Kidney glomerular epithelial cell (primary cell): ENCODE measurements around the gene NPM3.

Experiments
- DNase-seq: peaks from one replicate; lab custom pipeline; 2025; lab: John Stamatoyannopoulos, UW

The NPM3 gene, protein sequence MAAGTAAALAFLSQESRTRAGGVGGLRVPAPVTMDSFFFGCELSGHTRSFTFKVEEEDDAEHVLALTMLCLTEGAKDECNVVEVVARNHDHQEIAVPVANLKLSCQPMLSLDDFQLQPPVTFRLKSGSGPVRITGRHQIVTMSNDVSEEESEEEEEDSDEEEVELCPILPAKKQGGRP

GRCh38 chr10:101782811-101783735 is at the start of gene NPM3:
NPM3 (minus strand) TSS chr10:101783446; CDS start chr10:101783390, 56 bp downstream.
- peak; percentile 76 for DNase-seq

DNA sequence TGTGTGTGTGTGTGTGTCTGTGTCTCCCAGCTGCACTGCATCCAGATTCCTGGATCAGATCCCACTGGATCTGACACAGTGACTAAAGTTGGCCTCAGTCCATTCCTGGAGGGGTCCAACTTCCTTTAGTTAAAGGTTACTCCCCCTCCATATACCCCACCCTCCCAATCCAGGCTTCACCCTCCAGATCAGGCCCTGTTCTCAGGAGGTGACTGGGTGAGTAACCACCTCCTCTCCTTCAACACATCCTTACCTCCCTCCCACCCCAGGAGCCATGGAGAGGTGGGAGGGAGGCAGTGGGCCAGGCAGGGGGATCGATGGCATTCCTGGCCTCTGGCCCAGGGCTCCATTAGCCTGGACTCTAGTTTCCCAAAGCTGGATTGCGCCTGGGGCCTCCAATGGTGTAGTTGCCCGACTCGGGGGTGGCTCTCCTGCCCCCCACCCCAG is 49.1 kb upstream of the NPM3 start:
- DNase-seq, result no peak

DNA sequence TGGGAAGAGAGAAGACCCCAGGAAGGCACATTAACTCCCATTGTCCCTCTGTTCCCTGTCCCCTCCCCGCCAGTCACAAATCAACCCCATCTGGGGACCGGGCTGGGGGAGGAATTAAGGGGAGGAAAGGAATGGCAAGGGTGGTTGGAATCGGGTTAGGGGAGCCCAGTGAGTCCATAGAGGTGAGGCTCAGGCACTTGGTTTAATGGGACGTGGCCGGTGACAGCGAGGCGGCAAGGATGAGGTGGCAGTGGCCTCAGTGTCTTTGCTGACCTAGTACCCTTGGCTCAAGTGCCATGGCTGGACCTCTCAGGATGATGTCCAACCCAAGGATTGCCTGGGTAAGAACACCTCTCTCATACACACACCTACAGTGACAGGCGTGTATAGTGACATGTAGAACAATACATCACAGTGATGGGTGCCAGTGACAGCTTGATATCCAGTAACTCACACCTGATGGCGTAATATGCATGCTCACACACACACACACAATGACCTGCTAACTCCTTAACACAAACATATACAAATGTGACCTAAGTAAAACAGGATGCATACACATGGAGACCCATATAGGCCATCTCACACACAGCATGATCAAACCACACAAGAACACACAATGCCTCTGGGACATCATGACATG is 48.0 kb upstream of the NPM3 start:
- DNase-seq, result no peak

- peak; percentile 80 for DNase-seq
Measured at GRCh38 chr10:101830322-101831168, 47.3 kb upstream of the NPM3 start.

- no peak for DNase-seq
Measured at GRCh38 chr10:101829561-101830315, 46.5 kb upstream of the NPM3 start.

- no peak for DNase-seq
Measured at GRCh38 chr10:101828766-101829551, 45.7 kb upstream of the NPM3 start.

- no peak for DNase-seq
Measured at GRCh38 chr10:101827919-101828600, 44.8 kb upstream of the NPM3 start.

GRCh38 chr10:101826852-101827434 is 43.7 kb upstream of the NPM3 start:
- no peak for DNase-seq

DNA sequence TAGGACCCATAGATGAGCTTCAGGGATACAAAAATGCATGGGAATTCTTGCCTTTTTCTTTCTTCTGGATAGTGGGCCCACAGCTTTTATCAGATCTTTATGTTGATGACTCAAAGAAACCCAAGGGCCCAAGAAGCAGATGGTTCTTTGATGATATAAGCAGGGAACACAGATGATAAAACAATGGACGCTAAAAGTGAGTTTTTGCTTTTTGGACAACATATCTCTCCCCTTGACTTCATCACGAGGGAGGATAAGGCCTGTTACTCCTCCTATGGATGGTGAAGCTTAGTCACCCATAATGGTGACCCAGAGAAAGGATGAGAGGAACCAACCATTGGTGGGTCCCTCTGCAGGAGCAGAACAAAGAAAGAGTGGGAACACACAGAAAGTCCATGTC is 41.5 kb upstream of the NPM3 start:
- DNase-seq, result no peak

DNA sequence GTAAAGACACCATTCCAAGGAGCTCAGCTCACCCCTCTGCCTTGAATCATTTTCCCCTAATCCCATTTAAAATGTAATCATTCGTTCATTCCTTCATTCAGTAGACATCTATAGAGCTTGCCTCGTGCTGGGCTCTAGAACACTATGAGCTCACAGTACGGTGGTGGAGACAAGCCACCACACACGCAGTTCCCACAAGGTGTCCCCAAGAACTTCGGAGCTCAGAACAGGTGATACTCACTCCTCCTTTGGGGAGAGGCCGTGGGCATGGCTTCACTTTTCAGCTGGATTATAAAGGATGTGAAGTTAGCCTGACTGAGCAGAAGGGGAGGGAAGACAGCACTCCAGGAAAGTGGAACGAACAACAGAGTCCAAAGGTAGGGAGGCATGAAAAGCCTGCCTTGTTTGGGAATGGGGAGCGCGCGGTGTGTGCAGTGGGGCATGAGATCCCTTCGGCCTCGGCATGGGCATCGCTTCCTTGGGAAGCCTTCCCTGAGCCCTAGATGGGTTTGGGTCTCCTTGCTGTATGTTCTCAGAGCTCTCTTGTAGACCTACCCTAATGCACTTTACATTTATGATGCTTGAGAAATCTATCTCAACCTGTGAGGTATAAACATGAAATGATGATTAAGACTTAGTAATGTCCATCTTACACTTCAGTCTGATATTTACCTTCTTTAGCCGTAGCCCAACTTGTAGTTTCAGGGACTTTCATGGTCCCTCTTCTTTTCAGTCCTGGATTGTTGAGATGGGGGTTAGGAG is 35.8 kb upstream of the NPM3 start:
- DNase-seq, result no peak

- peak; percentile 99 for DNase-seq
Measured at GRCh38 chr10:101818119-101818871, 35.0 kb upstream of the NPM3 start, which contains the start of gene OGA. OGA (minus strand) TSS chr10:101818444; CDS start chr10:101818022, 422 bp downstream.

GRCh38 chr10:101817337-101818118 is 34.3 kb upstream of the NPM3 start:
- DNase-seq, result peak; percentile 88

GRCh38 chr10:101816913-101817336 is 33.7 kb upstream of the NPM3 start:
- DNase-seq, result no peak

DNA sequence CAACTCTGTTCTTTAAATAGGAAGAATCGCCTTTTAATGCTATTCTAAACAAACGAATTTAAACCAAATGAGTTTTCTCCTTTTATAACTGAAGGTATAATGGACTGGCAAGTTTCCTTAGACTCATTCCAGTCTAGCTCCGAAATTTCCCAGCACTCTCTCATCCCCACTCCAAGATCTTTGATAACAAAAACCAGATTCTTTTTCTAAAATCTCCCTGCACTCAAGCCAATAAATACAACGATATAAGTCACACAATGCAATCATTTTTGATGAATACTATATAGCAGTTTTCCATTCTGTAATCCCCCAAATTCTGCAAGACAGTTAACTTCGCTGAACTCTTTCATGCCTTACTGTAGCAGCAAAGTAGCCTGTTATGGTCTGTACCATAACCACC is 33.1 kb upstream of the NPM3 start:
- peak; percentile 55 for DNase-seq

GRCh38 chr10:101814466-101815071 is 31.3 kb upstream of the NPM3 start:
- peak; percentile 39 for DNase-seq

- DNase-seq, result no peak
Measured at GRCh38 chr10:101812606-101813005, 29.4 kb upstream of the NPM3 start.
